Body of pancreas (tissue), 4 donors: ENCODE results near the gene CCNB2. TPM values are rescaled to one million over a fixed set of nuclear protein-coding genes. Genes with fewer than 3 reads are reported as not detected.
A peak's percentile ranks its signal among the peaks of the same experiment; 100 is the strongest.

Experiments used
- ATAC-seq: fragments of 150-250 bp; one replicate; pipeline ENCODE4 v1.9.1; 2016
- DNase-seq, 4 donors: peaks; one replicate each; pipeline ENCODE4 v3.0.0-alpha.2; 2019
- H3K27ac ChIP-seq, 4 donors: fragments of 200-600 bp; sonication (generic); 1 replicate in 3 of 4; 2 replicates in 1 of 4; pipeline versions ENCODE4 v1.5.1 to v1.6.1; 2016 to 2019; ENCODE audit warnings: mild to moderate bottlenecking in 1 of 4, mixed read lengths in 1 of 4, moderate library complexity in 1 of 4
- H3K27me3 ChIP-seq, 2 donors: fragments of 200-600 bp; sonication (generic); one replicate each; pipeline ENCODE4 v1.6.0; 2016; ENCODE audit warnings: mild to moderate bottlenecking in 1 of 2
- H3K36me3 ChIP-seq, 2 donors: fragments of 200-600 bp; sonication (generic); replicated peaks in 1 of 2; 2 replicates each; pipeline ENCODE4 v1.5.1; 2016; ENCODE audit warnings: low read depth in 2 of 2; ENCODE audit not compliant: insufficient read depth in 1 of 2
- H3K4me1 ChIP-seq: fragments of 200-600 bp; sonication (generic); one replicate; pipeline ENCODE4 v1.6.0; 2016
- H3K4me3 ChIP-seq, 2 donors: fragments of 200-600 bp; sonication (generic); 1 replicate in 1 of 2; 2 replicates in 1 of 2; pipeline ENCODE4 v1.5.1; 2016 to 2019
- H3K9me3 ChIP-seq, 3 donors: fragments of 200-600 bp; sonication (generic); 1 replicate in 2 of 3; 2 replicates in 1 of 3; pipeline ENCODE4 v1.5.1; 2016
- CTCF ChIP-seq, 7 experiments: fragments of 450-650 bp in 4 of 7; fragments of 200-600 bp in 3 of 7; sonication (generic) in 3 of 7; IDR thresholded peaks; one replicate each; pipeline ENCODE4 v1.5.1; 2016 to 2019; ENCODE audit warnings: antibody characterized with exemption in 7 of 7
- POLR2A ChIP-seq, 3 donors: fragments of 450-650 bp; IDR thresholded peaks; one replicate each; pipeline ENCODE4 v1.6.1; 2016; ENCODE audit warnings: antibody characterized with exemption in 3 of 3, mild to moderate bottlenecking in 2 of 3
- WGBS, 2 donors: methylation state at CpG; one replicate each; pipeline ENCODE4 v1.1.5; 2017; 5-methylcytosine and 5-hydroxymethylcytosine counted together
- intact Hi-C: fragments of 100-400 bp; cut with DNase I; formaldehyde crosslinking; loops from one replicate; pipeline ENCODE4 v1.15.1; 2023
- total RNA-seq, 2 donors: library from RNA; depleted of rRNA; stranded (reverse); fragments of >200 nt; gene quantifications; one replicate each; pipeline ENCODE4 v1.1.0, GENCODE V29; 2016

The CCNB2 gene
- total RNA-seq, 2 donors from 2014 or later, result 0.26 TPM; not detected in 1

DNA sequence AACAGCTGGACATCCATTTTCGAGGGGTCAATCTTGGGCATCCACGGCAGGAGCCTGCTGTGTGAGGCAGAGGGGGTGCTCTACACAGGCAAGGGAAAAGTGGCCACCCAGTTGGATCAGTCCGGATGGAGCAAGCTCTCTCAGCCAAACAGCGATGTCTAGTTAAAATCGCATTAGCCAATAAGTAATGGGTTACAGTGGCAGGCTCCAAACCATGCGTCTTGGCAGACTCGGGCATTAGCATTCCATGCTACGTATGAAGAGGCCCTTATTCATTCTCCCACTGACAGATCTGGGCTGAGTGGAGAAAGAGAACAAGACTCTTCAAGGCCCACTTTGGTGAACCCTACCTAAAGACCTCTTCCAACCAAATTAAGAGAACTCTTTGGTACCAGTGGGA lies 49.3 kb downstream of the CCNB2 start:
- ATAC-seq (no peak), DNase-seq (no peak)
- no peak for TF ChIP-seq CTCF (IDR thresholded peaks at IDR 0.05)
- no peak for TF ChIP-seq POLR2A (IDR thresholded peaks at IDR 0.05)
- H3K27me3 ChIP-seq, result no peaks in the 10 kb centered on the region
- H3K4me1 ChIP-seq, result no peaks in the 10 kb centered on the region
- H3K27ac ChIP-seq, result no peak overlapping the region
- peaks cover 0 to 20% of the 10 kb centered on the region in 2 donors for H3K36me3 ChIP-seq
- no peaks in the 10 kb centered on the region for H3K9me3 ChIP-seq
- H3K4me3 ChIP-seq, result no peak overlapping the region
- intact Hi-C loops, result no loop called here
- WGBS, 2 donors, result 75 to 89% methylated on average over 8 of the region's 8 CpGs

GRCh38 chr15:59155431-59155830 lies 50.5 kb downstream of the CCNB2 start:
- TF ChIP-seq CTCF (IDR thresholded peaks at IDR 0.05), result no peak
- TF ChIP-seq POLR2A (IDR thresholded peaks at IDR 0.05), result no peak
- Histone ChIP-seq H3K4me3 (no peak overlapping the region), H3K9me3 (no peaks in the 10 kb centered on the region), H3K27ac (no peak overlapping the region), H3K36me3 (peaks cover 0 to 20% of the 10 kb centered on the region in 2 donors), H3K27me3 (no peaks in the 10 kb centered on the region), H3K4me1 (no peaks in the 10 kb centered on the region)
- WGBS, 2 donors, result 70 to 74% methylated on average over 4 of the region's 4 CpGs
- no peak for DNase-seq
- intact Hi-C loops, result no loop called here
- ATAC-seq, result no peak

GRCh38 chr15:59157396-59157795 lies 52.5 kb downstream of the CCNB2 start:
- H3K27me3 ChIP-seq, result no peaks in the 10 kb centered on the region
- H3K4me3 ChIP-seq, result no peak overlapping the region
- DNase-seq (no peak), ATAC-seq (no peak)
- WGBS, 2 donors, result 84 to 92% methylated on average over 5 of the region's 5 CpGs
- no peak for TF ChIP-seq POLR2A (IDR thresholded peaks at IDR 0.05)
- no peak for TF ChIP-seq CTCF (IDR thresholded peaks at IDR 0.05)
- no peak overlapping the region for H3K27ac ChIP-seq
- intact Hi-C loops, result no loop called here
- H3K4me1 ChIP-seq, result no peaks in the 10 kb centered on the region
- no peaks in the 10 kb centered on the region for H3K9me3 ChIP-seq
- peaks cover 0 to 16% of the 10 kb centered on the region in 2 donors for H3K36me3 ChIP-seq

DNA sequence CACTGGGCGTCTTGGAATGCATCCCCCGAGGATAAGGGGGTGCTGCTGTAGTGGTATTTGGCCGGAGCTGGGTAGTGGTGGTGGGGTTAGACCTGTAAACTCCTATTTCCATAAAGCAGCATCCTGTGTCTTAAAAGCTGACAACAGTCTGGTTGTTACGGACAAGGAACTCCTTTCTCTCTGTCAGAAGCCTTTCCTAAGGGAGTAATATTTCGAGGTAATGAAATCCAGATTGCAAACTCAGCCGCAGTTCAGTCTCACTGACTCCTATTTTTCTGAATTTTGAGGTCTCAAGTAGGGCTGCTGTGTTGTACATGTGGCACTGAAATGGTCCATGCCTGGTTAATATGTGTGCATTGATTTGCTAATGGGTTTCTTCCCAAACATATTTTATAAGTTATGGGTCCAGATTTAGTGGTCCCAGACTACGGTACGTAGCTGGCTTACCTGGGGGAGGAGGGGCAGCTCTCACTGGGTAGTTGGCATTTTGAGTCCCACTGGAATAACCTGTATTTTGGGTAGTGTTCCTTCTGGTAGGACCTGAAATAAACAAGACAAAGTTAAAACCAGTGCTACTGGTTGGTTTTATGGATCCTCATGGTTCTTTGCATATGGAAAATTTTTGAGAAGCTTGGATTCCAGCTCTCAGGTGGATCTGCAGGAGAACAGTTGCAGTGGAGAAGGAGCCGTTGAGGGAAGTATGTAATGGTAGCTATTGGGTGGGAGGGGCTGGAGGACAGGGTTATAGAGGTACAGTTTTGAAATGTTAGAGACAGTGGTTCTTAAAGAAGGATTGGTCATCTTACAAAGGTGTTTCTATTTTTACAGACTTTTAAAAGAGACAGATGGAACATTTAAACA lies 53.1 kb downstream of the CCNB2 start:
- WGBS, 2 donors, result 93 to 96% methylated on average over 9 of the region's 9 CpGs
- H3K36me3 ChIP-seq, result peaks cover 0 to 14% of the 10 kb centered on the region in 2 donors
- DNase-seq (no peak), ATAC-seq (no peak)
- H3K9me3 ChIP-seq, result no peaks in the 10 kb centered on the region
- no peak overlapping the region for H3K27ac ChIP-seq
- H3K4me1 ChIP-seq, result no peaks in the 10 kb centered on the region
- intact Hi-C loops, result no loop called here
- TF ChIP-seq POLR2A (IDR thresholded peaks at IDR 0.05) (no peak), CTCF (IDR thresholded peaks at IDR 0.05) (no peak)
- H3K4me3 ChIP-seq, result no peak overlapping the region
- no peaks in the 10 kb centered on the region for H3K27me3 ChIP-seq

DNA sequence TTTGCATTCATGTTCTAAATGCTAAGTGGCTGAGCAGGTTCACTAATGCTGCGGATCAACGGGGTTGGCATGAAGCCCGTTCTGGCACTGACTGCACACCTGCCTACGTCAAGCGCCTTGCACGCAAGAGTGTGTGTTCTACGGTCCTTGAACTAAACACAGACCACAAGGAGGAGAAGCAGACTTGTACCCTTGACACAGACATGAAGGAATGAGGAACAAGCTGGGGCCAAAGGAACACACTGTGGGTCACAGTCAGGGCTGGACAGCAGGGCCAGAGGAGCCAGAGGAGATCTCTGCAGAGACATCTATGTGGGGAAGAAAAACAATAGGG lies 53.7 kb downstream of the CCNB2 start:
- ATAC-seq (no peak), DNase-seq (peak in 3 of 4 donors; percentile 27 to 41 (median 28))
- no peak overlapping the region for H3K4me3 ChIP-seq
- no peaks in the 10 kb centered on the region for H3K9me3 ChIP-seq
- WGBS, 2 donors, result 65 to 80% methylated on average over 7 of the region's 7 CpGs
- peaks cover 0 to 10% of the 10 kb centered on the region in 2 donors for H3K36me3 ChIP-seq
- no peak overlapping the region for H3K27ac ChIP-seq
- no peak for TF ChIP-seq CTCF (IDR thresholded peaks at IDR 0.05)
- TF ChIP-seq POLR2A (IDR thresholded peaks at IDR 0.05), result no peak
- no peaks in the 10 kb centered on the region for H3K4me1 ChIP-seq
- intact Hi-C loops, result no loop called here
- H3K27me3 ChIP-seq, result no peaks in the 10 kb centered on the region
